Right ventricle myocardium inferior (tissue), 1 donor: ENCODE results near the gene ARPC5. TPM values are rescaled to one million over a fixed set of nuclear protein-coding genes. Genes with fewer than 3 reads are reported as not detected.

Experiments
- ATAC-seq: fragments of 200-7000 bp; cut with Tn5 transposase; one replicate; pipeline ENCODE4 v1.9.1; 2020; ENCODE audit warnings: mild to moderate bottlenecking, moderate library complexity
- DNase-seq: peaks from one replicate; pipeline ENCODE4 v3.0.0; 2021; ENCODE audit errors: missing footprints
- intact Hi-C: fragments of 100-400 bp; cut with DNase I; formaldehyde crosslinking; loops from one replicate; pipeline ENCODE4 v1.11.0; 2022
- total RNA-seq: library from RNA; stranded (reverse); fragmentation: NEBNext Ultra II Directional; extraction: Animal tissue kit (Norgen Biotek cat#: 25700); gene quantifications from one replicate; pipeline ENCODE4 v1.2.1, GENCODE V29; 2021
- donor health status: DM: no; HTN: yes; CAD: no; lungs with severe emphysema.

ARPC5 gene
- total RNA-seq, 1 donor from 2014 or later: 40.2 TPM

- intact Hi-C loops: no loop called here
- DNase-seq: no peak
Observed at GRCh38 chr1:183571678-183572268, 63.8 kb downstream of the ARPC5 start.

More at GRCh38 chr1:183571678-183572268, 63.8 kb downstream of the ARPC5 start:
- ATAC-seq: no peak

Other genes with a start within 250 kb of the ARPC5 start
- gene NMNAT2, start 217.4 kb downstream of the ARPC5 start, total RNA-seq: 2.1 TPM
- 45.5 TPM for gene SMG7, start 163.3 kb downstream of the ARPC5 start, total RNA-seq
- gene NCF2, start 45.3 kb downstream of the ARPC5 start, total RNA-seq: 6.7 TPM
- not detected for gene APOBEC4, start 17.5 kb upstream of the ARPC5 start, total RNA-seq
- 18.9 TPM for gene RGL1, start 169.3 kb upstream of the ARPC5 start, total RNA-seq